ENCODE measurements around the gene KRTAP10-6. TPM values are rescaled to one million over a fixed set of nuclear protein-coding genes. Genes with fewer than 3 reads are reported as not detected.

KRTAP10-6 gene
- total and polyA plus RNA-seq, 2 of the 8 experiments (the other 6 are each of a cell fraction or from before 2014, with no cell fraction given), result 0.12 TPM; not detected in 1

GRCh38 chr21:44613386-44614155 is 21.3 kb upstream of the KRTAP10-6 start:
- ChIA-PET POLR2A (ENCODE audit: partially characterized antibody) (no interaction called here), CTCF (ENCODE audit: partially characterized antibody) (interaction anchor here (0.5 to 1.1 kb wide), 4 partner anchors 11 to 1044 kb away, joined by 3 to 4 read pairs (median 3); partner anchors contain the start of gene KRTAP10-5)
- Histone ChIP-seq H3K18ac (ENCODE audit: extremely low read depth, low read length) (no peak overlapping the region), H3K4ac (replicated peaks; ENCODE audit: insufficient read length, low read depth, low read length) (no peak overlapping the region), H3K14ac (ENCODE audit: insufficient read length) (no peak overlapping the region), H2AFZ (ENCODE audit: low read length) (no peak overlapping the region), H3K9ac (replicated peaks in 1 of 4; ENCODE audit: extremely low read depth in 1 of 4, low read depth in 3 of 4, low read length in 3 of 4) (no peak overlapping the region), H2AK5ac (ENCODE audit: low read depth, low read length) (no peak overlapping the region), H3K9me3 (ENCODE audit: insufficient read depth in 2 of 2, low read depth in 1 of 2, low read length in 1 of 2) (peaks cover 19 to 22% of the 10 kb centered on the region in 2 experiments), H3K4me3 (ENCODE audit: extremely low read depth in 1 of 4, insufficient read depth in 2 of 4, low read depth in 3 of 4, low read length in 4 of 4) (no peak overlapping the region), H3K4me2 (ENCODE audit: insufficient read depth in 1 of 2, low read depth in 2 of 2, low read length in 2 of 2) (no peak overlapping the region), H4K91ac (replicated peaks; ENCODE audit: insufficient read length, low read length) (peak overlapping the region; percentile 42), H3K79me1 (ENCODE audit: low read depth, low read length) (no peaks in the 10 kb centered on the region), H3K23ac (ENCODE audit: insufficient read length) (no peak overlapping the region), H2BK20ac (ENCODE audit: low read length) (no peak overlapping the region), H4K20me1 (replicated peaks in 1 of 2; ENCODE audit: control insufficient read depth in 1 of 2, insufficient read depth in 2 of 2, low read length in 2 of 2) (peaks cover 0 to 1% of the 10 kb centered on the region in 2 experiments), H2BK15ac (ENCODE audit: low read length) (no peak overlapping the region), H2BK12ac (ENCODE audit: low read depth, low read length) (0 out of 2 replicates have a peak overlapping the region, but pooled peaks have one; percentile 71), H3K27ac (ENCODE audit: low read depth, low read length) (no peak overlapping the region), H4K8ac (ENCODE audit: extremely low read depth, insufficient read depth, low read length) (peak overlapping the region; percentile 82), H3K23me2 (ENCODE audit: low read depth, low read length) (no peaks in the 10 kb centered on the region), H2BK5ac (ENCODE audit: low read depth, low read length) (peak overlapping the region; percentile 26; the same call in 1 of the 2 replicates), H2BK120ac (replicated peaks; ENCODE audit: low read depth, low read length) (no peak overlapping the region), H4K5ac (ENCODE audit: insufficient read length, low read depth, low read length) (no peak overlapping the region), H3K27me3 (replicated peaks in 1 of 4; ENCODE audit: control insufficient read depth in 3 of 4, extremely low read depth in 1 of 4, insufficient read depth in 3 of 4, low read length in 3 of 4) (no peaks in the 10 kb centered on the region), H3K56ac (replicated peaks; ENCODE audit: insufficient read length, low read depth, low read length) (no peak overlapping the region), H3K4me1 (replicated peaks in 1 of 4; ENCODE audit: control insufficient read depth in 3 of 4, insufficient read depth in 4 of 4, low read length in 3 of 4) (peaks cover 0 to 6% (median 2%) of the 10 kb centered on the region in 4 experiments; a peak in 4 of 7 replicates), H3K79me2 (ENCODE audit: control insufficient read depth in 1 of 2, insufficient read depth in 2 of 2, low read length in 2 of 2) (no peaks in the 10 kb centered on the region), H3K36me3 (ENCODE audit: control insufficient read depth in 2 of 4, insufficient read depth in 4 of 4, low read length in 3 of 4) (no peaks in the 10 kb centered on the region)
- WGBS, 2 experiments (ENCODE audit: extremely low coverage in 1 of 2, insufficient coverage in 1 of 2, insufficient read length in 1 of 2, insufficient replicate concordance in 2 of 2, low coverage in 1 of 2, low lambda C conversion rate in 2 of 2, missing lambda C conversion rate in 1 of 2), result 93% methylated on average over 26 of the region's 26 CpGs; no CpG with 5 or more reads in 1 of the 2 experiments
- DNase-seq (ENCODE audit: low read depth in 1 of 2, low spot score in 2 of 2), result peak in 1 of 2 experiments; percentile 41
- no peak for FAIRE-seq
- TF ChIP-seq KDM1A (IDR thresholded peaks at IDR 0.05; ENCODE audit: borderline replicate concordance, low read length) (no peak), SRF (IDR thresholded peaks at IDR 0.05; ENCODE audit: low read depth, low read length) (no peak), GTF2F1 (IDR thresholded peaks at IDR 0.05; ENCODE audit: borderline replicate concordance, low read depth, low read length) (no peak)
